Left lobe of liver (tissue), 2 donors: ENCODE measurements around the gene C1orf159. TPM values are rescaled to one million over a fixed set of nuclear protein-coding genes. Genes with fewer than 3 reads are reported as not detected.

ENCODE experiments used
- ATAC-seq: fragments of 200-7000 bp; cut with Tn5 transposase; one replicate; pipeline ENCODE4 v1.9.1; 2020; ENCODE audit warnings: mild to moderate bottlenecking, moderate library complexity
- DNase-seq: peaks from one replicate; pipeline ENCODE4 v3.0.0-alpha.2; 2020; ENCODE audit warnings: low spot score
- total RNA-seq: library from RNA; stranded (reverse); gene quantifications from one replicate; pipeline ENCODE4 v1.2.1, GENCODE V29; 2021
- donor health status: DM: no; HTN: no; CAD: no; lungs with moderate emphysema.
- donor health status: DM: no; HTN: yes; CAD: no.

The C1orf159 gene
- total RNA-seq, 1 donor from 2014 or later: 8.4 TPM

DNA sequence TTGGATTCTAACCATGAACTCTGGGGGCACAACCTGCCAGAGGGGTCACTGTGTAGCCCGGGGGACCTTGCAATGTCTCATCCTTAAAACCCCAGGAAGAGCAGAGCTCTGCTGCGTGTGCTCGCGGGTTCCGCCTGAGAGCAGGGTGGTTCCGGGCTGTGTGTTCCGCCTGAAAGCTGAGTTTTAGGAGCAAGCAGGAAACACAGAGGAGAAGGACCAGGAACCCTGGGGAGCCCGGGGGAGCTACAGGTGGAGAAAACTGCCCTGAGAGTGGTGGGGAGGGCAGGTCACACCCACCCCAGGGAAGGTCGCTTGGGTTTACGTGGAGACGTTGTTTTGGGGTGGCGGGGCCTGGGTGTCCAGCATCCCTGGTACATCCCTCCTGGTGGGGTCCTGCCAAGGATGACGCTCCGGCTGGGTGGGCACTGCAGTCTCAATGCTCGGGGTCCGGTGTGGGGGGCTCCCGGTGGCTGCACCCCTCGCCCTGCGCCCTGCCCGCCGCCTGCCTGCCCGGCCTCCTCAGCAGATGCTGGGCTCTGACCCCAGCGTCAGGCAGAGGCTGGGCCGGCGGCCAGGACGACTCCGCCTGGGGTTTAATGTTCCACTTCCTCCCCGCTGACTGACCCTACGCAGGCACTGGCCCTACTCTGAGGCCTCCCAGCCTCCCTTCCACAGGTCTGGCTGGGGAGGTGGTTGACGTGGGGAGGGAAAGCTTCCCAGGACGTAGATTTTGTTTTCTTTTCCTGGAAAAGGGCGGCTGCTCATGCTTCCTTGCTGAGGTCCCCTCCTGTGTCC, 17.3 kb upstream of the C1orf159 start:
- peak; percentile 45 for ATAC-seq
- no peak for DNase-seq

- ATAC-seq (no peak), DNase-seq (no peak)
These were observed 16.4 kb upstream of the C1orf159 start for GRCh38 chr1:1132042-1132950.

DNA sequence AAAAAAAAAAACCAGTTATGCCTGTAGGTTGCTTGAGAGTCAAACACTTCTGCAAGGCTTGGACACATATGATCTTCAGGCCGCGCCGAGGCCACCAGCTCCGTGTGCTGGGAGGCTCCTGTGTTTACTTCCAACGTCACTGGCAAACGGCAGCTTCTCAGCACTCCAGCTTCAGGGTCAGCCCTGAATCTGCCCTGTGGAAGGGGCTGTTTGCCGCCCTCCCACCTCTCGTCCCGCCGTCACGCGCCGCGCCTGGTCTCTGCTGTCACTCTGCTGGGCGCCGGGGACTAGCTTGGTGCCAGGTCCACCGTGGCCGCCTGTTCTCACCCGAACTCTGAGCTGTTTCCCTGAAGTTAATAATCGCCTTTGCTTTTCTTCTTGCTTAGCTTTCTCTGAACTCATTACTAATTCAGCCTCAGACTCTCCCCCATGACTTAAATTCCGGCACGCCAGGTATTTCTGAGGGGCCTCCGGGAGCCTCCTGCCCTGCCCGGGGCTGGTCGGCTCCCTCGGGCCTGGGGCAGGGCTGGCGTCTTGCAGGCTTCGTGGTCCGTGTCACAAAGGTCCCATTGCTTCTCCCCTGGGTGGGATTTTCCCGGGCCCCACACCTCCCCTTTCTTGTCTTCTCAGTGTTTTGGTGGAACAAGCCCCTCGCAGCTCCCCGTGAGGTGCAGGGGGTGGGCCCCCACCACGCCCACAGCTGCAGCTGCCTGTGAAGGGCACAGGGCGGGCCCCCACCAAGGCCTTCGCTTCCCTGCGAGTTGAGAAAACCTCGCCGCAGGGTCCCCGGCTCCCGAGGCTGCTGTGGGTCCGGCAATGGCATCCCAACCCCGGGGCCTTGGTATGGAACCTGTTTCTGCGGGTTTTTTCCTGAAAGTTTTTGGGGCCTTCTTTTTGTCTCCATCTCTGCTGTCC, 14.6 kb upstream of the C1orf159 start:
- DNase-seq (no peak), ATAC-seq (no peak)

GRCh38 chr1:1129381-1129821, 13.5 kb upstream of the C1orf159 start:
- DNase-seq (no peak), ATAC-seq (no peak)

GRCh38 chr1:1128454-1129139, 12.7 kb upstream of the C1orf159 start:
- ATAC-seq: peak; percentile 65
- no peak for DNase-seq

GRCh38 chr1:1127551-1128451, 11.9 kb upstream of the C1orf159 start:
- ATAC-seq (no peak), DNase-seq (no peak)

DNA sequence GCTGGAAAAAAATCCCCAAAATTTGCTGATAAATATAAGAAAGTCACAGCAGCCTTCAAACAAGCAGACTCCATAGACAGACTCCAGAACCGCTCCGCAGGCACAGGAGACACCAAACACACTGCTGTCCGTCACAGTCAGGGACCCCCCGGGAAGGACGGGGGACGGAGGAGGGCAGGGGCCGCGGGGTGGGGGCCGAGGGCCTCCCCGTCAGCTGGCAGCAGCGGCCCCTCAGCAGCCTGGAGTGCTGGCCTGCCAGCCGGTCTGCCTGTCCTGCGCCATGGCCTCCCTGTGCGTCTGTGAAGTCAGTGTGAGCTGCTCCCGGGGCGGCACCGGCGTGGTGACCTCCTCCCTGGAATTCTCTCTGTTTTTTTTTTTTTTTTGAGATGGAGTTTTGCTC, 10.1 kb upstream of the C1orf159 start:
- ATAC-seq: no peak
- no peak for DNase-seq

- ATAC-seq (peak; percentile 79), DNase-seq (peak; percentile 66)
These were observed 9.1 kb upstream of the C1orf159 start for GRCh38 chr1:1124786-1125642.

DNA sequence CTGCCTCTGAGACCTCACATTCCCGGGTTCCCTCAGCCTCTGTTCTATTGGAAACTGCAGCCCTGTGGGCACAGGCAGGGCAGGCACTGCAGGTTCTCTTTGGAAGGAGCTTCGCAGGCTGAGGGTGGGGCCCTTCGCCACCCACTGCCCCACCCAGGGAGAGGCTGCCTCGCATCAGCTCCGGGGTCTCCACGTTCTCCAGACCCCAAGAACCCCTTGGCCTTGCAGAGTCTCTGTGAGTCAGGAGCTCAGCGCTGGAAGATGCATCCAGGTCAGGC, 8.6 kb upstream of the C1orf159 start:
- no peak for ATAC-seq

DNA sequence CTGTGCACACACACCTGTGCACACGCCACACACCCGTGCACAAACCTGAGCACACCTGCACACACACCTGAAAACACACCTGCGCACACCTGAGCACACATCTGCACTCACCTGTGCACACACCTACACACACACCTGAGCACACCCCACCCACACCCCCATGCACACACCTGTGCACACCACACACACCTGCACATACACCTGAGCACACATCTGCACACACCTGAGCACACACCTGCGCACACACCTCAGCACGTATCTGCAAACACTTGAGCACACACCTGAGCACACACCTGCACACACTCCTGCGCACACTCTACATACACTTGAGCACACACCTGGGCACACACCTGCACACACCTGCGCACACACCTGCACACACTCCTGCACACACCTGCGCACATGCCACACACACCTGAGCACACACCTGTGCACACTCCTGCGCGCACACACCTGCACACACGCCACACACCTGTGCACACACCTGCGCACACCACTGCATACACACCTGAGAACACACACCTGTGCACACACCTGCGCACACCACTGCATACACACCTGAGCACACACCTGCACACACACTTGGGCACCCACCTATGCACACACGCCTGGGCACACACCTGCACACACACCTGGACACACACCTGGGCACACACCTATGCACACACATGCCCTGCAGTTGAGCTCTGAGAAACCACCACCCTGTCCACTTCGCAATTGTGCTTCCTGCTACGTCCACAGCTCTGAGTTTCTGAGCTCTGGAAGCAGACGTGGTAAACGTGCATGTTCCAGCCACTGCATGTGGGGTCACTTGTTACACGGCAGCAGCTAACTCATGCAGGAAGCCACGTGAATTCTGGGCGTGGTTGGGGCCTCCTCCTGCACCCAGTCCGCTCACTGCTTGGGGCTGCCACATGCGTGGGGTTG, 8.0 kb upstream of the C1orf159 start:
- DNase-seq (no peak), ATAC-seq (no peak)

More for the DNA sequence above, 8.6 kb upstream of the C1orf159 start:
- DNase-seq: no peak

DNA sequence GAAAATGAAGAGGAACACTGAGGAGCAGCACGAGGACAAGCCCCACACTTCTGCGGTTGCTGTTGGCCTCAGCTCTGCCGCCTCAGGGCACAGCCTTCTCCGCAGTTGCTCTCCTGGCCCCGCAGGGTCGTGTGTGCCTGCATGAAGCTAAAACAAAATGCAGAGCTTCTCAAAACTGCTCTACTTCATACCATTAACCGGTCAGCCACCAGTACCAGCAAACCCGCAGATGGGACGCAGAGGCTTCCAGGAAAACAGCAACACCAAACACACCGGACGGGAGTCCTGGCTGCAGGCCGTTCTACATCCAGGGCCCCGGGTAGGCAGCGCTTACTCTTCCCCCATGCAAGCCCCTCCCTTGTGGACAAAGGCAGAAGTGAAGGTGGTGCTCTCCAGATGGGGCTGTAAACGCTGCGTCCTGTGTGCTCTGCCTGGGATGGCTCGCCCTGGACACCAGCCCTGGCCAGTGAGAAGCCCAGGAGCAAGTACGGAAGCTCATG, 7.1 kb upstream of the C1orf159 start:
- no peak for DNase-seq

DNA sequence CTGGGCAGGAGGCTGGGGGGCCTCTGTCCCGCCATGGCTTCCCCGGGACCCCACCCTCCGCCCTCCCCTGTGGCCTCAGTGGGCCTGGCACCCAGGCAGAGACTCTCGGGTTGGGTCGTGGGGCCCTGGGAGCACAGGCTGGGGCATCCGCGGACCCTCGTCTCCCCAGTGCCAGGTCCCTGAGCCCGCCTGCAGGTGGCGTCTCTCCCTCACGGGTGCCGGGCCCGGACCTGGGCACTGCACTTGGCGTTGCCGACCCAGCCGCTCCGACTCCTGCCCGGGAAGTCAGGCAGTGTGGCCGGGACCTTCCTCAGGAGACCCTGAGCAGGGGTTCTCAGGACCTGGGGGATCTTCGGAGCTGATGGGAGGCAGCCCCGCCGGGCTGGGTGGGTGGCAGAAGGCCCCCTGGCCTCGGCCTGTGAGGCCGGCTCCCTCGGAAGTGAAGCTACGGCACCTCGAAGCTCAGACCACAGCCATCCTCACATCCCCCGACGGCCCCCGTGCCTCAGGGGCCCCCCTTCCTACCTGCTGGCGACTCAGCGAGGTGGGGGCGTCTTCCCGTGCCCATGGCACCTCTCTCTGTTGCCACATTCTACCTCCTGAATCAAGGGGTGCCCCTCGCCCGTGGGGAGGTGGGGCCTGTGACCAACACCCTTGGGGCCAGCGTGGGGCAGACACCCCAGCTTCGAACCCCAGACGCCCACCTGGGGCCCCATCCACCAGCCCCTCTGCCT, 6.4 kb upstream of the C1orf159 start:
- DNase-seq: peak; percentile 85
- peak; percentile 85 for ATAC-seq

More for the DNA sequence above, 7.1 kb upstream of the C1orf159 start:
- no peak for ATAC-seq

DNA sequence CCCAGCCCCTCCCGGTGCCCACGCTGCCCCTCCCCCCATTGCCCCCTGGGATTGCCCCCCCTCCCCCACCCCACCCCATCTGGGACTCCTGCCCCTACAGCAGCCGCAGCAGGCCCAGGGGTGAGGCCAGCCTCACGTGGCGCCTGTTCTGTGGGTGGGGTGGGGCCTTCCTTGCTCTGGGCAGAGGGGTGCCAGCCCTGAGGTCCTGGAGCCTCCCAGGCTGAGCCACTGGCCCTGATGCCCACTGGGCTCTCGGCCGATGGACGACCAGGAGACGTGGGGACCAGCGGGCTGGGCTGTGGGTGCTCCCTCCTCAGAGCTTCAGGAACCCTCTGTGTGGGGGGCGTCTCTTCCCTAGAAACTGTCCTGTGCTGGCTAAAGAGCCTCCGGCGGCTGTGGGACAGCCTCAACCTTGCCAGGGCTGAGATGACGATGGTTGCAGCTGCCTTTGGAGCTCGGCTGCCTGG, 5.8 kb upstream of the C1orf159 start:
- DNase-seq (no peak), ATAC-seq (peak; percentile 23)

- DNase-seq (no peak), ATAC-seq (no peak)
These were observed 5.1 kb upstream of the C1orf159 start for GRCh38 chr1:1120866-1121591.

- ATAC-seq: no peak
- DNase-seq: no peak
These were observed 4.2 kb upstream of the C1orf159 start for GRCh38 chr1:1120096-1120495.
